Karpas-422 (cell line): Measurements from ENCODE around the gene CAPN8. TPM values are rescaled to one million over a fixed set of nuclear protein-coding genes. Genes with fewer than 3 reads are reported as not detected.

Experiments
- DNase-seq: peaks from one replicate; pipeline ENCODE4 v3.0.0-alpha.2; 2015
- H2AFZ ChIP-seq: fragments of 200-600 bp; sonication (generic); 2 replicates; pipeline ENCODE4 v1.6.1; 2014; ENCODE audit warnings: antibody characterized with exemption, low read length, mixed read lengths
- H3K27ac ChIP-seq: fragments of 200-600 bp; sonication (generic); 2 replicates; pipeline ENCODE4 v1.5.1; 2014; ENCODE audit warnings: mild to moderate bottlenecking, low read length, moderate library complexity
- H3K27me3 ChIP-seq: fragments of 200-600 bp; sonication (generic); 2 replicates; pipeline ENCODE4 v1.6.1; 2014; ENCODE audit warnings: low read length, mixed read lengths
- H3K36me3 ChIP-seq: fragments of 200-600 bp; sonication (generic); 2 replicates; pipeline ENCODE4 v1.6.1; 2014; ENCODE audit warnings: low read length, mixed read lengths; ENCODE audit not compliant: insufficient read depth
- H3K4me1 ChIP-seq: fragments of 200-600 bp; sonication (generic); 2 replicates; pipeline ENCODE4 v1.6.1; 2014; ENCODE audit warnings: mild to moderate bottlenecking, low read length, mixed read lengths
- H3K4me2 ChIP-seq: fragments of 200-600 bp; sonication (generic); 2 replicates; pipeline ENCODE4 v1.6.1; 2014; ENCODE audit warnings: low read length, low read depth, mild to moderate bottlenecking; ENCODE audit not compliant: poor library complexity, severe bottlenecking
- H3K4me3 ChIP-seq: fragments of 200-600 bp; sonication (generic); 2 replicates; pipeline ENCODE4 v1.5.1; 2014; ENCODE audit warnings: mild to moderate bottlenecking, antibody characterized with exemption, low read length, mixed read lengths
- H3K79me2 ChIP-seq: fragments of 200-600 bp; sonication (generic); 2 replicates; pipeline ENCODE4 v1.6.1; 2014; ENCODE audit warnings: mild to moderate bottlenecking, low read length, mixed read lengths
- H3K9ac ChIP-seq: fragments of 200-600 bp; sonication (generic); 2 replicates; pipeline ENCODE4 v1.6.0; 2014; ENCODE audit warnings: low read length
- H3K9me2 ChIP-seq: fragments of 200-600 bp; sonication (generic), shearing (Covaris generic); replicated peaks from 2 replicates; pipeline ENCODE4 v1.6.0; 2014; ENCODE audit warnings: mild to moderate bottlenecking, low read length, moderate library complexity; ENCODE audit not compliant: insufficient read depth
- H3K9me3 ChIP-seq: fragments of 300-700, 200-600 bp; sonication (generic); 2 replicates; pipeline ENCODE4 v1.6.1; 2014; ENCODE audit warnings: low read length, mixed read lengths
- H4K20me1 ChIP-seq: fragments of 200-600 bp; sonication (generic); 2 replicates; pipeline ENCODE4 v1.6.1; 2014; ENCODE audit warnings: mild to moderate bottlenecking, antibody characterized with exemption, low read length, low read depth; ENCODE audit not compliant: insufficient read depth
- total RNA-seq: library from RNA; depleted of rRNA; stranded (reverse); fragments of >200 nt; shearing (Covaris generic); gene quantifications from 2 replicates; pipeline ENCODE4 v1.2.3, GENCODE V29; 2014; ENCODE audit warnings: low replicate concordance

The CAPN8 gene
- total RNA-seq, 1 experiment from 2014 or later, result not detected

- Histone ChIP-seq H3K79me2 (no peaks in the 10 kb centered on the region), H3K36me3 (no peaks in the 10 kb centered on the region), H3K9me2 (no peaks in the 10 kb centered on the region), H3K9me3 (no peaks in the 10 kb centered on the region), H2AFZ (no peak overlapping the region), H4K20me1 (no peaks in the 10 kb centered on the region), H3K4me3 (no peak overlapping the region), H3K4me1 (no peaks in the 10 kb centered on the region), H3K9ac (no peak overlapping the region), H3K4me2 (no peak overlapping the region), H3K27ac (no peak overlapping the region), H3K27me3 (no peaks in the 10 kb centered on the region)
- DNase-seq, result no peak
These were observed 45.7 kb upstream of the CAPN8 start for GRCh38 chr1:223711173-223711572.

- H4K20me1 ChIP-seq, result no peaks in the 10 kb centered on the region
- no peaks in the 10 kb centered on the region for H3K79me2 ChIP-seq
- H3K4me2 ChIP-seq, result no peak overlapping the region
- no peaks in the 10 kb centered on the region for H3K9me3 ChIP-seq
- no peaks in the 10 kb centered on the region for H3K27me3 ChIP-seq
- DNase-seq, result no peak
- H3K36me3 ChIP-seq, result no peaks in the 10 kb centered on the region
- H3K27ac ChIP-seq, result no peak overlapping the region
- H3K4me1 ChIP-seq, result no peaks in the 10 kb centered on the region
- no peaks in the 10 kb centered on the region for H3K9me2 ChIP-seq
- no peak overlapping the region for H3K4me3 ChIP-seq
- H3K9ac ChIP-seq, result no peak overlapping the region
- H2AFZ ChIP-seq, result no peak overlapping the region
These were observed 45.0 kb upstream of the CAPN8 start for GRCh38 chr1:223710179-223711133.

- H3K9me3 ChIP-seq, result no peaks in the 10 kb centered on the region
- no peak overlapping the region for H2AFZ ChIP-seq
- H3K4me2 ChIP-seq, result no peak overlapping the region
- H3K4me1 ChIP-seq, result no peaks in the 10 kb centered on the region
- no peaks in the 10 kb centered on the region for H3K79me2 ChIP-seq
- no peaks in the 10 kb centered on the region for H3K36me3 ChIP-seq
- DNase-seq, result no peak
- H3K27ac ChIP-seq, result no peak overlapping the region
- no peak overlapping the region for H3K9ac ChIP-seq
- no peaks in the 10 kb centered on the region for H3K27me3 ChIP-seq
- no peaks in the 10 kb centered on the region for H3K9me2 ChIP-seq
- H3K4me3 ChIP-seq, result no peak overlapping the region
- H4K20me1 ChIP-seq, result no peaks in the 10 kb centered on the region
These were observed 44.1 kb upstream of the CAPN8 start for GRCh38 chr1:223709598-223709997.

- H3K9me2 ChIP-seq, result no peaks in the 10 kb centered on the region
- no peak overlapping the region for H3K4me3 ChIP-seq
- H3K9ac ChIP-seq, result no peak overlapping the region
- H4K20me1 ChIP-seq, result no peaks in the 10 kb centered on the region
- H3K36me3 ChIP-seq, result no peaks in the 10 kb centered on the region
- no peaks in the 10 kb centered on the region for H3K4me1 ChIP-seq
- no peak overlapping the region for H3K4me2 ChIP-seq
- H3K27ac ChIP-seq, result no peak overlapping the region
- no peaks in the 10 kb centered on the region for H3K79me2 ChIP-seq
- no peak for DNase-seq
- H3K27me3 ChIP-seq, result no peaks in the 10 kb centered on the region
- H2AFZ ChIP-seq, result no peak overlapping the region
- no peaks in the 10 kb centered on the region for H3K9me3 ChIP-seq
These were observed 43.3 kb upstream of the CAPN8 start for GRCh38 chr1:223708651-223709268.

GRCh38 chr1:223708001-223708359 lies 42.5 kb upstream of the CAPN8 start:
- Histone ChIP-seq H3K36me3 (no peaks in the 10 kb centered on the region), H3K9ac (no peak overlapping the region), H4K20me1 (no peaks in the 10 kb centered on the region), H3K79me2 (no peaks in the 10 kb centered on the region), H3K4me3 (no peak overlapping the region), H2AFZ (no peak overlapping the region), H3K9me2 (no peaks in the 10 kb centered on the region), H3K4me2 (no peak overlapping the region), H3K4me1 (no peaks in the 10 kb centered on the region), H3K9me3 (no peaks in the 10 kb centered on the region), H3K27me3 (no peaks in the 10 kb centered on the region), H3K27ac (no peak overlapping the region)
- DNase-seq, result no peak

GRCh38 chr1:223707256-223708000 lies 41.9 kb upstream of the CAPN8 start:
- no peaks in the 10 kb centered on the region for H3K4me1 ChIP-seq
- H3K4me3 ChIP-seq, result no peak overlapping the region
- no peak overlapping the region for H3K9ac ChIP-seq
- H4K20me1 ChIP-seq, result no peaks in the 10 kb centered on the region
- H3K79me2 ChIP-seq, result no peaks in the 10 kb centered on the region
- H3K27me3 ChIP-seq, result no peaks in the 10 kb centered on the region
- peak; percentile 51 for DNase-seq
- no peak overlapping the region for H2AFZ ChIP-seq
- no peak overlapping the region for H3K4me2 ChIP-seq
- H3K27ac ChIP-seq, result no peak overlapping the region
- no peaks in the 10 kb centered on the region for H3K9me3 ChIP-seq
- H3K9me2 ChIP-seq, result no peaks in the 10 kb centered on the region
- no peaks in the 10 kb centered on the region for H3K36me3 ChIP-seq

- Histone ChIP-seq H3K4me1 (no peaks in the 10 kb centered on the region), H4K20me1 (no peaks in the 10 kb centered on the region), H3K9ac (no peak overlapping the region), H3K36me3 (no peaks in the 10 kb centered on the region), H3K79me2 (no peaks in the 10 kb centered on the region), H3K4me3 (no peak overlapping the region), H3K9me2 (no peaks in the 10 kb centered on the region), H3K9me3 (no peaks in the 10 kb centered on the region), H2AFZ (no peak overlapping the region), H3K27me3 (no peaks in the 10 kb centered on the region), H3K4me2 (no peak overlapping the region), H3K27ac (no peak overlapping the region)
- DNase-seq, result no peak
These were observed 40.8 kb upstream of the CAPN8 start for GRCh38 chr1:223706077-223706973.
